ENCODE measurements around the gene PCNX2. TPM values are rescaled to one million over a fixed set of nuclear protein-coding genes. Genes with fewer than 3 reads are reported as not detected.

Gene PCNX2
- total RNA-seq, 2 experiments from 2014 or later: 21.8 to 23.2 TPM

DNA sequence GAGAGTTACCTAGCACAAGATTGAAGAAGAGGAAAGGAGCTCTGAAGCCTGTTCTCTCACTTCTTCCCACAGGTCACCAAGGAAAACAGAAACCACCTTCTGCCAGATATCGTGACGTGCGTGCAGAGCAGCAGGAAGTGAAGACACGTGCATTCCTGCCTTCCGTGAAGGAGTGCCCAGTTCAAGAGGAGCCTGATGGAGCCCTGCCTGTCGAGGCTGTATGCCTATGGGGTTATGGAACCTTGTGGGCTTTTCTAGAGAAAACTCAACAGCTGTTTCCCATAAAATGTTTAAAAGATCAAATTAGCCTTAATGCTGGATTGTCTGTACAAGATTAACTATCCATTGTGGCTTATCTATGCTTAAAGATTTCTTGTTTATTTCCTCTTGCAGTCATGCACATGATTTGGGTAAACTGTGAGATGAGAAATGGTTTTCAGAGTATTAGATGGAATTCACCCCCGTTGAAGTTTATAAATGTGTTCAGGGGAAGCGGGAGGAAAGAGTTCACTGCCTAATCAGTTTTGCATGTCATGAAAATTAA is 317.4 kb downstream of the PCNX2 start:
- DNase-seq: no peak
- POLR2A ChIA-PET: no interaction called here
- peaks cover 44% of the 10 kb centered on the region for H3K36me3 Mint-ChIP-seq (ENCODE audit: low read depth)
- H3K9me3 Mint-ChIP-seq: peaks cover 15% of the 10 kb centered on the region
- H3K4me3 Mint-ChIP-seq: no peak overlapping the region
- H3K4me1 Mint-ChIP-seq: peaks cover 19% of the 10 kb centered on the region
- CTCF ChIA-PET: no interaction called here
- H3K27me3 Mint-ChIP-seq: no peaks in the 10 kb centered on the region
- peak overlapping the region; percentile 36 for H3K27ac Mint-ChIP-seq

DNA sequence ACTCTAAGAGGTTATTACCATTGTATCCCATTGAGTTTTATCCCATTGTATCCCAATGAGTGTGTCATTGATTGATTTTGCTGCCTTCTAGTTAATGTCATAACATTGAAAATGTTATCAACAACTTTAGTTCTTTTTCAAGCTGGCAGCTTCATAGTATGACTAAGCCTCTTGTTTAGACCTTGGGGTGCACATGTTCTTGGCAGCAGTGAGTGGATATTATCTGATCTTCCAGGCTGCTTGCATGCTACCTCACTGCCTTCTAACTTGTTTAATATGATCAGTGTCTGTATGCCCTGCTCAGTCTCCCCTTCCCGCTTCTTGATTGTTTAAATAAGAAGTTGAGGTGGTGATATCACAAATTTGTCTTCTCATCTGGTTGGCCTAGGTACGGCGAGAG is 320.6 kb downstream of the PCNX2 start:
- Mint-ChIP-seq H3K9me3 (peaks cover 21% of the 10 kb centered on the region), H3K4me1 (peaks cover 19% of the 10 kb centered on the region), H3K4me3 (no peak overlapping the region), H3K36me3 (ENCODE audit: low read depth) (peaks cover 67% of the 10 kb centered on the region), H3K27me3 (no peaks in the 10 kb centered on the region), H3K27ac (no peak overlapping the region)
- DNase-seq: no peak
- ChIA-PET CTCF (no interaction called here), POLR2A (no interaction called here)

DNA sequence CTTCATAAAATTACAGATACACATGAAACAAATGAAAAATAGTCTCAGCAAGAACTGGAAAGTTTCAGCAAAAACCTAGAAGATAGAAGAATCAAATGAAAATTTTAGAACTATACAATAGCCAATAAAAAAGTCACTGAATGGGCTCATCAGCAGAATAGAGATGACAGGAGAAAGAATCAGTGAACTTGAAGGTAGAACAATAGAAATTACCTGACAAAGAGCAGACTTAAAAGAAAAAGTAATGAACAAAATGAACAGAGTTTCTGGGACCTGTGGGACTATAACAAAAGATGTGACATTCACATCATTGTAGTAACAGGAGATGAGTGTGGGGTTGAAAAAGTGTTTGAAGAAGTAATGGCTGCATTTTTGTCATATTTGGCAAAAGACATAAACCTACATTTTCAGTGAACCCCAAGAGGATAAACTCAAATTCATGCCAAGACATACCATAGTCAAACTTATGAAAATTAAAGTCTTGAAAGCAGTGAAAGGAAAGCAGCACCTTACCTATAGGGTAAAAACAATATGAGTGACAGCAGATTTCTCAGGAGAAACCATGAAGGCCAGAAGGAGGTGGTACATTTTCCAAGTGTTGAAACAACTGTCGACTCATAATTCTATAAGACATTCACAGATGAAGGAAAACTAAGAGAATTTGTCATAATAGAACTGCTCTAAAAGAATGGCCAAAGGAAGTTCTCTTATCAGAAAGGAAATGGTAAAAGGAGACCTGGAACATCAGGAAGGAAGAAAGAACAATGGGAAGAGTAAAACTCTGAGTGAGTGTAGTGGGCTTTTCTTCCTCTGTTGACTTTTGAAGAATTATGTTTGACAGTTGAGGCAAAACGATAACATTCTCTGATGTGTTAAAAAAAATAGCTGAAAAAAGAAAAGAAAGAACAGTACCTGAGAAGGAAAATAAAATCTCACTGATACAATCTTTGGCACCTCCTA is 321.6 kb downstream of the PCNX2 start:
- H3K27me3 Mint-ChIP-seq: no peaks in the 10 kb centered on the region
- peaks cover 21% of the 10 kb centered on the region for H3K4me1 Mint-ChIP-seq
- DNase-seq: no peak
- peaks cover 74% of the 10 kb centered on the region for H3K36me3 Mint-ChIP-seq (ENCODE audit: low read depth)
- H3K9me3 Mint-ChIP-seq: peaks cover 21% of the 10 kb centered on the region
- ChIA-PET POLR2A (no interaction called here), CTCF (no interaction called here)
- H3K4me3 Mint-ChIP-seq: no peak overlapping the region
- H3K27ac Mint-ChIP-seq: no peak overlapping the region

GRCh38 chr1:232970508-232970907 is 325.0 kb downstream of the PCNX2 start:
- Mint-ChIP-seq H3K27ac (no peak overlapping the region), H3K4me3 (no peak overlapping the region), H3K27me3 (no peaks in the 10 kb centered on the region), H3K9me3 (peaks cover 21% of the 10 kb centered on the region), H3K36me3 (ENCODE audit: low read depth) (peaks cover 59% of the 10 kb centered on the region), H3K4me1 (peaks cover 11% of the 10 kb centered on the region)
- ChIA-PET CTCF (no interaction called here), POLR2A (interaction anchor here (2.4 kb wide), 1 partner anchor 9 kb away, joined by 5 read pairs; no protein-coding TSS in a partner anchor)
- no peak for DNase-seq

DNA sequence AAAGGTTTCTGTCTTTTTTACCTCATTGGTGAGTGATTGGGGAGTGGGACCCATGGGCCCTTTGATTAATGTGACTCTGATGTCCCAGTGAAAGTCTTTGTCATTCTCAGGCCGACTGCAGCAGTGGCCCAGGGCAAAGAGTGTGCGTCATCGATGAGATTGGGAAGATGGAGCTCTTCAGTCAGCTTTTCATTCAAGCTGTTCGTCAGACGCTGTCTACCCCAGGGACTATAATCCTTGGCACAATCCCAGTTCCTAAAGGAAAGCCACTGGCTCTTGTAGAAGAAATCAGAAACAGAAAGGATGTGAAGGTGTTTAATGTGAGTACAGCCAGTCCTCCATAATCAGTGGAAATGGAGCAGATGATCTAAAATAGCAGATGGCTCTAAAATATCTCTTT is 325.7 kb downstream of the PCNX2 start:
- Mint-ChIP-seq H3K27ac (no peak overlapping the region), H3K27me3 (no peaks in the 10 kb centered on the region), H3K4me1 (peaks cover 11% of the 10 kb centered on the region), H3K4me3 (no peak overlapping the region), H3K9me3 (peaks cover 17% of the 10 kb centered on the region), H3K36me3 (ENCODE audit: low read depth) (peaks cover 54% of the 10 kb centered on the region)
- DNase-seq: no peak
- ChIA-PET POLR2A (interaction anchor here (2.4 kb wide), 1 partner anchor 10 kb away, joined by 5 read pairs; no protein-coding TSS in a partner anchor), CTCF (interaction anchor here (1.6 kb wide), 1 partner anchor 333 kb away, joined by 3 read pairs; no protein-coding TSS in a partner anchor)

DNA sequence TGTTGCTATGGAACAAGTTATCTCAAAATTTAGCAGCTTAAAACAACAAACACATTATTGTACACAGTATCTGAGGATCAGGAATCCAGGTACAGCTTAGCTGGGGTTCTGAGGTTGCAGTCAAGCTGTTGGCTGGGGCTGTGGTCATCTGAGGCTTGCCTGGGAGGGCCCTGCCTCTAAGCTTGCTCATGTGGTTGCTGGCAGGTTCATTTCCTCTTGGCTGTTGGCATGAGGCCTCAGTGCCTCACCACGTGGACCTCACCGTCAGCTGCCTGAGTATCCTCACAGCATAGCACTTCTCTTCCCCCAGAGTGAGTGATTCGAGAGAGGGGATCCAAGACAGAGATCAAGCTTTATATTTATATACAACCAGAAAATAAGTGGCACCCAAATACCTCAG is 326.6 kb downstream of the PCNX2 start:
- DNase-seq: no peak
- peaks cover 46% of the 10 kb centered on the region for H3K36me3 Mint-ChIP-seq (ENCODE audit: low read depth)
- ChIA-PET POLR2A (interaction anchor here (2.4 kb wide), 1 partner anchor 11 kb away, joined by 5 read pairs; no protein-coding TSS in a partner anchor), CTCF (interaction anchor here (1.1 to 1.6 kb wide), 2 partner anchors 16 to 332 kb away, joined by 3 read pairs; no protein-coding TSS in a partner anchor)
- peaks cover 13% of the 10 kb centered on the region for H3K9me3 Mint-ChIP-seq
- no peak overlapping the region for H3K27ac Mint-ChIP-seq
- H3K27me3 Mint-ChIP-seq: no peaks in the 10 kb centered on the region
- H3K4me3 Mint-ChIP-seq: no peak overlapping the region
- H3K4me1 Mint-ChIP-seq: peaks cover 11% of the 10 kb centered on the region

DNA sequence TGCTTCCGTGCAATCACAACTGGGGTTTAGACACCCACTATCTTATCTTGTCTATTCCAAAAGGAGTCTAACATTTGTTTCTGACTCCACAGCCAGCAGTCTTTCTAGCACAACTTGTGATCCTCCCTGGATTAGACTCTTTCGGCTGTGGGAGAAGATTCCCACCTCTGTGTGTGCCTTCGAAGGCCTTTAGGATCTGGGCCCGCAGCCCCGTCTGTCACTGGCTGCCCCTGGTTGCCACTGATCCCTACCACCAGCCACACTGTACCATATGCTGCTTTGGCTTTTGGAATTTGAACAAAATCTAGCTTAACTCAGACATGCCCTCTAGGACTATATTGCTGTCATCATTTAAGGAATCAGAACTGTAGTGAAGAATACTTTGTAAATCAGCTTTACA is 327.1 kb downstream of the PCNX2 start:
- peaks cover 42% of the 10 kb centered on the region for H3K36me3 Mint-ChIP-seq (ENCODE audit: low read depth)
- no peak for DNase-seq
- POLR2A ChIA-PET: no interaction called here
- no peak overlapping the region for H3K27ac Mint-ChIP-seq
- H3K4me3 Mint-ChIP-seq: no peak overlapping the region
- peaks cover 11% of the 10 kb centered on the region for H3K4me1 Mint-ChIP-seq
- CTCF ChIA-PET: interaction anchor here (1.1 to 1.6 kb wide), 2 partner anchors 15 to 332 kb away, joined by 3 read pairs; no protein-coding TSS in a partner anchor
- no peaks in the 10 kb centered on the region for H3K27me3 Mint-ChIP-seq
- peaks cover 8% of the 10 kb centered on the region for H3K9me3 Mint-ChIP-seq

DNA sequence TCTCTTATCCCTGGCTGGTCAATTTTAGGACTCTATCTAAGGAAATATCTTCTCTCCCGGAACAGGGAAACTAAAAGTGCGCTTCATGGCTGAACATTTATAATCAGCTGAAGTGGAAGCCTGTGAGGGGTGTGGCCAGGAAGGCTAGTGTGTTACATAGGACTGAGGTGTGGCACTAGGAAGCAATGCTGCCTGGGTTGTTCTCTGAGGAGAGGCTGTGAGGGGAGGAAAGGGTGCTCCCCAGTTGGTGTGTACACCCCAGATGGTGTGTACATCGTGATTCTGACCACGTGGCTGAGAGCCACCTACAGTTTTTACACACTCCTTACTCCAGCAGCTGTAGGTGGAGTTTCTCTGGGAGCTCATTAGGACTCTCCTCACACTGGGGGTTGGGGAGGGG is 328.9 kb downstream of the PCNX2 start:
- POLR2A ChIA-PET: no interaction called here
- CTCF ChIA-PET: no interaction called here
- H3K27me3 Mint-ChIP-seq: no peaks in the 10 kb centered on the region
- H3K27ac Mint-ChIP-seq: no peak overlapping the region
- H3K9me3 Mint-ChIP-seq: no peaks in the 10 kb centered on the region
- H3K4me1 Mint-ChIP-seq: peaks cover 11% of the 10 kb centered on the region
- no peak overlapping the region for H3K4me3 Mint-ChIP-seq
- peaks cover 32% of the 10 kb centered on the region for H3K36me3 Mint-ChIP-seq (ENCODE audit: low read depth)
- no peak for DNase-seq

DNA sequence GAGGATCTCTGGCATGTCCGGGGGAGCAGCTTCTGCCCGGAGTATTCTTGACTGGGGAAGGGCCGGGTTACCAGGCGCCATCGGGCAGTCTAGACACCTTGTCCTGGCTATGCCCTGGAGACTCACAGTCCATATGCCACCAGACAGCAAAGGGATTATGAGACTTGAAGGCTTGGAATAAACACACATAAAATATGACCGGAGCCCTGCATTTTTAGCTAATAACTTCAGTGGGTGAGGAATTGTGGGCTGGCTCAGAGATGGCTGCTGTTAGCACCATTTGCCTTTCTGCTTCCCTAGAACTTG is 329.7 kb downstream of the PCNX2 start:
- DNase-seq: no peak
- POLR2A ChIA-PET: no interaction called here
- peaks cover 11% of the 10 kb centered on the region for H3K4me1 Mint-ChIP-seq
- no peak overlapping the region for H3K4me3 Mint-ChIP-seq
- CTCF ChIA-PET: no interaction called here
- no peak overlapping the region for H3K27ac Mint-ChIP-seq
- H3K9me3 Mint-ChIP-seq: no peaks in the 10 kb centered on the region
- H3K36me3 Mint-ChIP-seq (ENCODE audit: low read depth): peaks cover 28% of the 10 kb centered on the region
- no peaks in the 10 kb centered on the region for H3K27me3 Mint-ChIP-seq

DNA sequence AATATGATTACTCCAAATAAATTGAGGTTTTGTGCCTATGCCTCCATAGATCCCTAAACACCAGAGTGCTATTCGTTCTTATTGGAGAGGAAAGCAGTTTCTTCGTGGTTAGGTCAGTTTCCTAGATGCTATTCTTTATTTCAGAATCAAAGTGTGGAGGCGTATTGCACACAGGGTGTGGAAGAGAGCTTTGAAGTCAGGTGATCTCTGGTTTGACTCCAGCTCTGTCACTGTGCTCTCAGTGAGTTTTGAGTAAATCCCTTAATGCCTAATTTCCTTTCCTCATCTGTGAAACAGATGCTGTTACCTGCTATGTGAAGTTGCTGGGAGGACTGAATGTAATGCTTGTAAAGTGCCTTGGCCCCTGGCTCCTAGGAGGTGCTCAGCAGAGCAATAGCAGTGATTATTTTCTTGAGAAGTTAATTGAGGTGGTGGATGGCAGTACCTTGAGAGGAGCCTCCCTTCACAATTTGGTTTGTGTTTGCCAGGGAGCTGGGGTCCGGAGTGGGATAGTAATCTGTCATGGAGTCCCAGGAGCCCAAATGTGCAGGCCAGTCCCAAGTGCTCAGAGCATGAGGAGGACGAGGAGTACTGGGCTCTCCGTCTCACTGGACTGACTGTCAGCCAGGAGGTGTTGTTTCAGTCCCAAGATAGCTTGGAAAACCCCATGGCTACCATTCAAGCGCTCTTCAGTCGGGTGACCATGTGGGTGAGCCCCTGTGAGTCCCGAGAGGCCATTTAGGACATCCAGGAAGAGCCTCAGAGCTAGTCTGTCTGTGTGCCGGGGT is 330.2 kb downstream of the PCNX2 start:
- DNase-seq: no peak
- no peaks in the 10 kb centered on the region for H3K27me3 Mint-ChIP-seq
- no peak overlapping the region for H3K4me3 Mint-ChIP-seq
- no peak overlapping the region for H3K27ac Mint-ChIP-seq
- POLR2A ChIA-PET: no interaction called here
- no peaks in the 10 kb centered on the region for H3K9me3 Mint-ChIP-seq
- CTCF ChIA-PET: no interaction called here
- H3K36me3 Mint-ChIP-seq (ENCODE audit: low read depth): peaks cover 27% of the 10 kb centered on the region
- peaks cover 11% of the 10 kb centered on the region for H3K4me1 Mint-ChIP-seq

- CTCF ChIA-PET: interaction anchor here (1.1 kb wide), 1 partner anchor 13 kb away, joined by 3 read pairs; no protein-coding TSS in a partner anchor
- Mint-ChIP-seq H3K27ac (no peak overlapping the region), H3K4me1 (peaks cover 10% of the 10 kb centered on the region), H3K36me3 (ENCODE audit: low read depth) (peaks cover 26% of the 10 kb centered on the region), H3K27me3 (no peaks in the 10 kb centered on the region), H3K4me3 (no peak overlapping the region), H3K9me3 (no peaks in the 10 kb centered on the region)
- no peak for DNase-seq
- POLR2A ChIA-PET: no interaction called here
Observed at GRCh38 chr1:232964601-232965000, 330.9 kb downstream of the PCNX2 start.

DNA sequence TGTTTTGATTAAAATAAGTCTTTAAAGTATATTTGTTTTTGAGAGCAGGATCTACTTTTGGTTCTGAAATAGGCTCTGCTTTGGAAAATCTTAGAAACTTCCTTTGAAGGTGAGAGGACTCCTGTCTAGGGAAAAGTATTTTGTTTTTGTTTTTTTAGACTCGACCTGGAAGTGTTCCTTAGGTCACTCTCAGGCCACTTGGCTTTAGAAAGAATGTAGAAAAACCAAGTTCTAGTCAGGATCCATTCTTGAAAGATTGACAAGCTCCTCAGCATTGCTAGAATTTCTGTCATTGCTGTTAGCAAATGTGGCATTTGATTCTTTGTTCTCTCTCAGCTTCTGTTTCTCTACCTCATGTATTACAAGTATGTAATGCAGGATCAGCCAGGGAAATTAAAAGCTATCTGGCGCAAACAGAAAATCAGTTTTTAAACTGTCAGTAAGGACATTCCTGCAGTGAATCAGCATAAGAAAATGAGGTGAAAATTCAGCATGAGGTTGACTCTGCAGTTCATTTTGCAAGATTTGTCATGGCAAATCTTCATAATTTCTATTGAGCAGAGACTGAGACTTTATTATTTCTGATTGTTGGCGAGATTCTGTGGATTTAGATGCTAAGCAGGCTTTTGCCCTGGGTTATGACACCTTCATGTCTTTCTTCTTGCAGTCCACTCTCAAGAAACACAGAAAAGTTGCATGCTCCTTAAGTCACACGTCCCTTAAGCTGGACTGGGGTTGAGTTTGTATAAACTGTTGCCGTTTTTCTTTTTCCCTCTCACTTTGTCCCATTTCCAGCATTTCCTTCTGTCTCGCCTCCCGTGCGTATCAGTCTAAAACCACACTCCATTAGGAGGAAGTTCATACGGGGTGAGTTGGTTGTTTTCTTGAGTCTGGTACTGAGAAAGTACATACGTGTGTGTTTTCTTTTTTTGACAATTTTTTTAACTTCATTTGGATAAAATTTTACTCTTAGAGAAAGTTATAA is 332.5 kb downstream of the PCNX2 start:
- ChIA-PET CTCF (interaction anchor here (1.5 kb wide), 1 partner anchor 10 kb away, joined by 4 read pairs; no protein-coding TSS in a partner anchor), POLR2A (no interaction called here)
- no peak for DNase-seq
- Mint-ChIP-seq H3K9me3 (peaks cover 9% of the 10 kb centered on the region), H3K4me3 (no peak overlapping the region), H3K27me3 (no peaks in the 10 kb centered on the region), H3K36me3 (ENCODE audit: low read depth) (peaks cover 31% of the 10 kb centered on the region), H3K27ac (no peak overlapping the region), H3K4me1 (no peaks in the 10 kb centered on the region)
